C1 segment of cervical spinal cord (tissue), 14 donors: Measurements from ENCODE around the gene TTC6.
A peak's percentile ranks its signal among the peaks of the same experiment; 100 is the strongest.
"Not testable (repeated sequence)": the region's sequence is repeated elsewhere in the genome, so short reads cannot be mapped to it uniquely, and the experiment has no call there.

Experiments used
- DNase-seq, 14 donors: peaks; one replicate each; lab custom pipeline; 2025; lab: John Stamatoyannopoulos, UW

TTC6 gene, protein sequence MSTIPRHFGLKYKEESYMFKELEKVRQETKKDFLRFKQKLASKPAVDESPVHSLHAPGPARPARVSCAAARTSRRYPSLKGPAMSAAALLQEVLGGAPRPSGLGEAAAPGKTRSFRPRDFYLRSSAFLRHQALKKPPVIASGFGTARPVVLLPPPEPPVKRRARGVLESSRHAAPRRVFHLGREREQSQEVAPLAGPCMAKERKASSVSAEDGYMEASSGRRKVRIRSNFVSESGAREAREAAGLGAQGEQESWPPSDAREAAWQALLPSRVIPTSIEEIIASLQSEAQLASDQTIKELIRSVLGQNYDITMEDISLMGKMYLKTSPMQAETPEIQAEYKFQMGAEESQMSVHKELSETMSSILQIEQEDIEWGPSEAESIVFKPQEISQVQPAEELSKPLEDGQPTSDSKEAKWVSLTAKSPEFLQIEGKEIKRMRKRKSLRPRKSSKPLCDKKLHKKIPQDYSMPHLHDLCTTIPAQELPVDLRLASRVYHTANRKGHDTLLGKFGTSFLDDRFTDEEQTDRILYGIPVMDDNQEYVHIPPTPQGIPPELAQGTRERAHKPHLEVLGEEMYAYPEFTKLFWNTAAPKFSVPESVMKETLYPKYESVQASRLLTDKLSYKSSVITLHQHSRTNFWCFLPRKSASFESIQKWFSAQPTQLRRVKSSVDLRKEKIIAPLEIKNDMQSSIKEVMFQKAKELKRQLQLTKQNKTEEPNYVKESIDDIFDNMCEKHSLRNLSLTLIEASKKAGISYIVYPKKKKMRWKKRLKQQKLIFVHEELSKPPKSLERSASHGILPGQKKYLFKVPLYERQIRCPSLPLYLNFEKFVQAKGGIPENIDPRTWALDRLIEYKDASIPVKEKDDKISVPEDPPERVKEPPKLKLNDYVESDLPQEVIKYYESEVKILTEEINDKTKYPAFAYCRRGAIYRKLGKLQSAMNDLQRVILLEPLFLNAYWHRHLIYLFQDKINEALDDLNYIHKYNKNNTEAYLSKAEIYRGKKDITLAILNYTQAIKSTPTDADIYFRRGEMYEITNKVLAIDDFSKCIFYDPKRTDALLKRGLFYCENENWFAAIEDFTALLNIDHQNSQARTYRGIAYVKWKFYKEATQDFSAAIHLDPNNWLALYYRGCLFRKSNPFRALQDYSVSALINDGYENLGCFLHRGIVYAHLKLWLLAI (N-terminal part only)

DNA sequence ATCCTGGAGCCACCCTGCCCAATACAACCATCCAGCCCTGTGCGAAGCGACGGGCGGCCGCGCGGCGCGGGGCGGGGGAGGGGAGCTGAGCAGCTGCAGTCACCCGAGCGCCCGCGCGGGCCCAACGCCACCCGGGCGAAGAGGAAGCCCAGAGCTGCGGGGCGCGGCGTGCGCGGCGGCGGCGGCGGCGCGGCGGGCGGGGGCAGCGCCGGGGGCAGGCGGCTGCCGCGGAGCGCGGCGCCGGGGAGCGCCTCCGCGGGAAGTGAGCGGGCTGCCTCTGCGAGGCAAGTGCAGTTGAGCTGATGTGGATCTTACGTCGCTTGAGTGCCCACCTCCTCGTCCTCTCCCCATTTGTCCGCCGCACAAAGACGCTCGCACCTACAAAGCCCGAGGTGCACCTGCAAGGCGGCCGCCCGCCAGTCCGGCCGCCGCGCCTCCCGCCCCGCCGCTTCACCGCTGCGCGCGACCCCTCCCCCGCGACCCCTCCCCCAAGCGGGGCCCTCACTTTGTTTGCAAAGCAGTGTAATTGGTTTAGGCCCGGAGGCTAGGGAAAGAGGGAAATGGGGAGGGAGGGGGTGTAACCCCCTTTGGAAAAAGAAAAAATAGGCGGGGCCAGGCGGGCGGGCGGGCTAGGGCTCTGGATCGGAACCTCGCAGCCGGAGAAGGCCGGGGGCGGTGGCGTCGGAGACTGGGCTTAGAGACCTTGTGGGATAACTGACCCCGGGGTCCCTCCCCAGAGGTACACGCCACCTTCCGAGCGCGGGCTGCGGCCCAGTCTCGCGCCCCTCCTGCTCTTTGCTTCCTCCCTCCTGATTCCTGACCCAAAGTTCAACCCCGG is at the start of gene TTC6, which contains the start of gene FOXA1:
Gene TTC6 (plus strand): TSS at position 659 of the 838 bp plus-strand sequence. CDS start 26,436 bp downstream, outside the sequence.
Gene FOXA1 (minus strand): TSS at position 279 of the 838 bp plus-strand sequence. CDS start 277 bp downstream, at position 2.
- DNase-seq, result no peak

DNA sequence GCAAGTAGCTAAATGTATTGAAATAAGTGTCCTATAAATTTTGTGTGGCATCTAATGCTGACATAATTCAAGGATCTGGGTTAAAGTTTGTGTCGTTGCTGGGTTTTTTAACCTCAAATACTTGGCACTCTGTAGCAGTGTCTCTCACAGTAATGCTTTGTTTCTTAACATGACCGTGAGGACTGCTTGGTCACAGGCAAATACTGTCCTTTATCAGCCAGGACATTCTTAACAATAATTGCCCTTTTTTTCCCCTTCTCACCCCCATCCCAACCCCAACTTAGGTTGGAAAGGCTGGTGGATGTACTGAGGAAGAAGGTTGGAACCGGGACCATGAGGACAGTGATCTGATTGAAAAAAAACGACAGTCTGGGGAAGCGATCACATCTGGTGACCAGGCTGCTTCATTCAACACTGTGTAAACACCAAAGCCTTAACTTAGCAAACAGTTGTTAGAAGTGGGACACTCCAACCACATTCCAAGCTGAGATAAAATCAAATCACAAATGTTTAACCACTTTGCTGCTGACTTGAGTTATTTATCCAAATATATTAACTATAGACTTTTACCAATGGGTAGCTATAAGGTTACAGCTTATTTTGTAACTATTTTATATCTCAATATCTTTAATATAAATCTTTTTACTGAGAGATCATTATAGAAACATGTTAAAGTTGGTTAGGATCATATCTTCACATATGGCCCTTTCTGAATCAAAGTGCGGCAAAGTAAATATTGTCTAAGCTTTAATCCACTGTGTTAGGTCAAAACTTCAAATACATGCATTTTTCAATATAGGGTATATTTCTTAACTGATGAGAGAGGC is 48.6 kb upstream of the TTC6 start:
- no peak for DNase-seq

GRCh38 chr14:37550511-37550910 is 44.9 kb upstream of the TTC6 start:
- DNase-seq, result no peak

DNA sequence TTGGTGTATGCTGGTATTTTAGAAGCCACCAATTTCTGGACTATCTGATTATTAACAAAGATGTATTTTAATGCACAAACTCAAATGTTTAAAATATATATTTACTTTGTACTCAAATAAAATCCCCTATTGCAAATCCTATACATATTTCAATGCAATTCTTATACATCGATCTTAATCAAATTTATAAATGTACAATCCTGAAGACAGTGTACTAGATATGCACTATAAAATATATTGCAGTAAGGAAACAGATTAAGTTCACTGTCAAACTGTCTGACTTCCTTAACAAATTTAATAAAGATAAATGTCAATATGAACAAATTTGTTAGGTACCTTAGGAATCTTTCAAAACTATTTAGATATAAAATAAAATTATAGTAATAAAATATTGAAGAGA is 44.3 kb upstream of the TTC6 start:
- no peak for DNase-seq

GRCh38 chr14:37553935-37554550 is 41.4 kb upstream of the TTC6 start:
- DNase-seq, result no peak

GRCh38 chr14:37555596-37555995 is 39.8 kb upstream of the TTC6 start:
- not testable (repeated sequence) for DNase-seq

GRCh38 chr14:37558740-37559139 is 36.7 kb upstream of the TTC6 start:
- no peak for DNase-seq

DNA sequence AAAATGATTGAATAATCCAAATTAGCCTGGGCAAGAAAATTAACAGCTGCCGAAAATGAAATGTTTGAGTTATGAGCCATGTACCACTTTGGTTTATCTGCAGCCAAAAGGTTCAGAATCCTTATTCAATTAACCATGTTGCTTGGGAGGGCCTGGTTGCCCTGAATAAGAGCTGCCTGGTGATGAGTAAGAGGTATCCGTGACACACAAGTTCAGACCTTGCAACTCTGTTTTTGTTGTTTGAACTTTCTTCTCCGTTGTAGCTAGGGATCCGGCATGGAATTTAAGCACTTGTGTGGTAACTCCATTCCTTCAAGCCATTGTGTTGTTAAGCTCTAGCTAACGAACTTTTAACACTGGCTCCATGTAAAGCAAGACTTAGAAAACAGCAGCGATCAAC is 36.0 kb upstream of the TTC6 start:
- peak in 1 of 14 donors; percentile 4 for DNase-seq

GRCh38 chr14:37563189-37563588 is 32.2 kb upstream of the TTC6 start:
- no peak for DNase-seq

DNA sequence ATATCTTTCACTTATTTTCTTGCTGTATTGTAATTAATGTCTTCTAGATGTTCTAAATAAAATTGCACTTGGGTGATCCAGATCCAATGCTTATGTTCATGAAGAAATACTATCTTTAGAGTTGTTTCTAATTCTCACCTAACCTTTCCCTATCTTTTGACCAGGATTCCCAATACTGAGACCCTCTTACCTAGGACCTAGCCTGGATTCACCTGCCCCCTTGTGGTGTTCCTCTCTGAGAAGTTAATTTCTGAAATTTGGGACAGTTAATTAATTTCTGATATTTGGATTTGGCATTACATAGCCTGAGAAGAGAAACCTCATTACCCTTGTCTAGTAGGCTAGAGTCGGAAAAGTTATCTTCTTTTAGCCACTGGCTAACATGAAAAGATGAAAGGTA is 29.9 kb upstream of the TTC6 start:
- no peak for DNase-seq

GRCh38 chr14:37566811-37567371 is 28.5 kb upstream of the TTC6 start:
- no peak for DNase-seq

- DNase-seq, result no peak
These were observed 25.7 kb upstream of the TTC6 start for GRCh38 chr14:37569729-37570128.

GRCh38 chr14:37571391-37571790 is 24.0 kb upstream of the TTC6 start:
- no peak for DNase-seq

GRCh38 chr14:37573356-37573755 is 22.1 kb upstream of the TTC6 start:
- DNase-seq, result no peak

- no peak for DNase-seq
These were observed 16.2 kb upstream of the TTC6 start for GRCh38 chr14:37579274-37579673.

GRCh38 chr14:37580146-37580545 is 15.3 kb upstream of the TTC6 start:
- no peak for DNase-seq

DNA sequence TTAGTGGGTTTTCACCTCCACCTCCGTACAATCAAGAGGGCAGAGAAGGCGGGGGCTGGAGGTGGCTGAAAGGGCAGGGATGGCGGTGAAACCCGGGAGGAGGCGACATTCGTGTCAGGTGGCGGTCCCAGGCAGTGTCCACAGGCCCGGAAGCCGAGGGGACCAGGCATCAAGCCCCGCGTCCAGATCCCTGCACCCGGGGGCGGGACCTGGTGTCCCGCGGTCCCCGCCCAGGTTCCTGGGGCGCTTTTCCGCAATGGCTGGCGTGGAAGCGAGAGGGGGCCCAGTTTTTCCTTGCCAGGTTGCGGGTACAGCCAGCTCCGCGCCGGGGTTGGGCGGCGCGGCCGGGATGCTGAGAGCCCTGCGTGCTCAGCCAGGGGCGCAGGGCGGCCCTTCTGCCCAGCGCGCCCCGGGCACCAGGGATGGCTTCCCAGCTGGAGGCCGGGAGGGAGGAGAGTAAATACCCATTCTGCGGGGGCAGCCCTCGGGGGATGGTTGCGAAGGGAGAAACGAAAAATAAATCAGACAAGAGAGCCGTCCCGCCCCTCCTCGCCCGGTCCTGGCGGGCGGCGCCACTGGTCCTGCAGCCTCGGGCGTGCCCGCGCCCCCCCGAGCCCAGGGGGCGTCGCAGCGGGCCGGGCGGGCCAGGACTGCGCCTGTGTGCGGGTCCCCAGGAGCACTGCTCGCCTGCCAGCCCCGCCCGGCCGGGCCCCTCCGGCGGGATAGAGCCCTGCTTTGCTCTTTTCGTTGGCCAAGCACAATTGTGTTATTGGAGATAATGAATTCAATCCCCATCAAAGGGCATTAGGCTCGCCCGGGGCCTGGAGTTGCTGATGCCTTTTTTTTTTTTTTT is 11.8 kb upstream of the TTC6 start:
- no peak for DNase-seq
